Neural crest cell (in vitro differentiated cells): ENCODE results near the gene RAB34. TPM values are rescaled to one million over a fixed set of nuclear protein-coding genes. Genes with fewer than 3 reads are reported as not detected.
A peak's percentile ranks its signal among the peaks of the same experiment; 100 is the strongest.

ENCODE experiments used
- DNase-seq: peaks from one replicate; pipeline ENCODE4 v3.0.0; 2021; ENCODE audit warnings: low read depth, mixed read lengths, low spot score
- H3K27ac Mint-ChIP-seq: one replicate; pipeline ENCODE4 v1.8.0; 2021; ENCODE audit warnings: mild to moderate bottlenecking, mixed read lengths; ENCODE audit not compliant: unreplicated experiment
- H3K27me3 Mint-ChIP-seq: 2 replicates; pipeline ENCODE4 v1.8.0; 2021; ENCODE audit warnings: low read depth, mild to moderate bottlenecking, mixed read lengths
- H3K36me3 Mint-ChIP-seq: 2 replicates; pipeline ENCODE4 v1.8.0; 2021; ENCODE audit warnings: low read depth, mild to moderate bottlenecking, mixed read lengths
- H3K4me1 Mint-ChIP-seq: 2 replicates; pipeline ENCODE4 v1.8.0; 2021; ENCODE audit warnings: mixed read lengths
- H3K4me3 Mint-ChIP-seq: one replicate; pipeline ENCODE4 v1.8.0; 2021; ENCODE audit warnings: mild to moderate bottlenecking, mixed read lengths
- H3K9me3 Mint-ChIP-seq: 2 replicates; pipeline ENCODE4 v1.8.0; 2021; ENCODE audit warnings: mixed read lengths
- total RNA-seq: library from RNA; stranded (reverse); gene quantifications from 2 replicates; pipeline ENCODE4 v1.2.1, GENCODE V29; 2021
- TF ChIP-seq, protein P1 (sequence below): fragments of 200-600 bp; sonication (generic); conservative IDR thresholded peaks from 2 replicates; pipeline ENCODE4 v1.5.0; 2021; ENCODE audit warnings: antibody characterized with exemption, mild to moderate bottlenecking

Gene RAB34
- total RNA-seq, 1 donor from 2014 or later = 87.4 TPM

DNA sequence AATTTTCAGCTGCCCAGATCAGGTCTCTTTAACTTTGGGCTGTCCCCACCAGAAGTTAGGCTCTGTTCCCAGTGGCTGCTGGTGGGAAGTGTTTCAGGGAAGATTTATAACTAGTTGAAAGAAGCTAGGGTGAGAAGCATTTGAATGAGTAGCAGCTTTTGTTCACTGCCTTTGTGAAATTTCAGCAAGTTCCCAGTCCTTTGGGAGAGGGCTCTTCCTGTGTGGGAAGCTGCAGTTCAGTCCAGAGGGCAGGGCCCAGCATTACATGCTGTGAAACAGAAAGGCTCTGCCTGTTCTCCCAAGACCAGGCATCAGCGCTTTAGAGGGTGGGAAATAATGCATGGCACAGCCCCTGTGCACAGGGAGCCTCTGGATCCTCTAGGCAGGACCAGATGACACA is 23.8 kb downstream of the RAB34 start:
- Mint-ChIP-seq H3K27ac (peak overlapping the region; percentile 44), H3K36me3 (peaks cover 28% of the 10 kb centered on the region)

DNA sequence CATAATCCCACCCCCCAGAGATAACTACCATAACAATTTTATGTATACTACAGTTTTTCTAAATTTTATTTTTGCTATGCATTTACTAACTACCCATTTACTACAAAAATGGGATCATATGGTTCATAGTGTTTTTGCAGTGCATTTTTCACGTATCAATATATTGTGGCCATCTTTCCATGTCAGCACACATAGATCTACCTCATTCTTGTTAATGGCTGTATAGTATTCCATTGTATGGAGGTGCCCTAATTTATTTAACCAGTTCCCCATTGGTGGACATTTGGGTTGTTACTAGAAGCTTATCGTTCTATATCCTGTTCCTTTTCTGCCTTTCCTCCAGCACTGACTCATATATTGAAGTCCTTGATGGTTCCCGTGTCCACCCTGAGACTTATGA is 28.7 kb downstream of the RAB34 start:
- DNase-seq = no peak
- TF ChIP-seq, protein P1, sequence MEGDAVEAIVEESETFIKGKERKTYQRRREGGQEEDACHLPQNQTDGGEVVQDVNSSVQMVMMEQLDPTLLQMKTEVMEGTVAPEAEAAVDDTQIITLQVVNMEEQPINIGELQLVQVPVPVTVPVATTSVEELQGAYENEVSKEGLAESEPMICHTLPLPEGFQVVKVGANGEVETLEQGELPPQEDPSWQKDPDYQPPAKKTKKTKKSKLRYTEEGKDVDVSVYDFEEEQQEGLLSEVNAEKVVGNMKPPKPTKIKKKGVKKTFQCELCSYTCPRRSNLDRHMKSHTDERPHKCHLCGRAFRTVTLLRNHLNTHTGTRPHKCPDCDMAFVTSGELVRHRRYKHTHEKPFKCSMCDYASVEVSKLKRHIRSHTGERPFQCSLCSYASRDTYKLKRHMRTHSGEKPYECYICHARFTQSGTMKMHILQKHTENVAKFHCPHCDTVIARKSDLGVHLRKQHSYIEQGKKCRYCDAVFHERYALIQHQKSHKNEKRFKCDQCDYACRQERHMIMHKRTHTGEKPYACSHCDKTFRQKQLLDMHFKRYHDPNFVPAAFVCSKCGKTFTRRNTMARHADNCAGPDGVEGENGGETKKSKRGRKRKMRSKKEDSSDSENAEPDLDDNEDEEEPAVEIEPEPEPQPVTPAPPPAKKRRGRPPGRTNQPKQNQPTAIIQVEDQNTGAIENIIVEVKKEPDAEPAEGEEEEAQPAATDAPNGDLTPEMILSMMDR = no peak
- peaks cover 40% of the 10 kb centered on the region for H3K36me3 Mint-ChIP-seq
- peaks cover 6% of the 10 kb centered on the region for H3K4me1 Mint-ChIP-seq
- H3K27ac Mint-ChIP-seq = no peak overlapping the region
- no peaks in the 10 kb centered on the region for H3K27me3 Mint-ChIP-seq
- H3K4me3 Mint-ChIP-seq = no peak overlapping the region
- H3K9me3 Mint-ChIP-seq = no peaks in the 10 kb centered on the region

More for the DNA sequence above, 23.8 kb downstream of the RAB34 start:
- H3K4me3 Mint-ChIP-seq = no peak overlapping the region
- H3K4me1 Mint-ChIP-seq = peaks cover 10% of the 10 kb centered on the region
- H3K27me3 Mint-ChIP-seq = no peaks in the 10 kb centered on the region
- DNase-seq = no peak
- no peaks in the 10 kb centered on the region for H3K9me3 Mint-ChIP-seq
- TF ChIP-seq, protein P1 = no peak

DNA sequence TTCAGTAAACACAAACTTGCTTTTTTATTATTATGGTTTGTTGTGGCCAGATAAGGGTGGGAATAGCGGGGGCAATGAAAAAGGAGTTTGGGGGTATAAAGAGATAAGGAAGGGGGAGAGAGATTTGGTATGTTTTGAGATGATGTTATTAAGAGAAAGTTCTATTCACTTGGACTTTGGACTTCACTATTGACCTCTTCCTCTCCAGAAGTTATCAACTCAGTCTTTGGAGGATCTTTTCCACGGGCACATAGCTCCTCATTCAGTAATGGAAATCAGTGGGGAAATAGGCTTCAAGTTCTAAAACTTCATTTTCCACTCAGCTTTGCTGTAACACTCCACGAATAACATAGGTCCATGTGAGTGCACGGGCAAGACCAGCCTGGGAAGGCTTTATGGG is 29.2 kb downstream of the RAB34 start:
- H3K27me3 Mint-ChIP-seq = no peaks in the 10 kb centered on the region
- H3K4me3 Mint-ChIP-seq = no peak overlapping the region
- TF ChIP-seq, protein P1 = no peak
- peaks cover 37% of the 10 kb centered on the region for H3K36me3 Mint-ChIP-seq
- peaks cover under 1% of the 10 kb centered on the region for H3K4me1 Mint-ChIP-seq
- no peak for DNase-seq
- H3K27ac Mint-ChIP-seq = no peak overlapping the region
- H3K9me3 Mint-ChIP-seq = no peaks in the 10 kb centered on the region

DNA sequence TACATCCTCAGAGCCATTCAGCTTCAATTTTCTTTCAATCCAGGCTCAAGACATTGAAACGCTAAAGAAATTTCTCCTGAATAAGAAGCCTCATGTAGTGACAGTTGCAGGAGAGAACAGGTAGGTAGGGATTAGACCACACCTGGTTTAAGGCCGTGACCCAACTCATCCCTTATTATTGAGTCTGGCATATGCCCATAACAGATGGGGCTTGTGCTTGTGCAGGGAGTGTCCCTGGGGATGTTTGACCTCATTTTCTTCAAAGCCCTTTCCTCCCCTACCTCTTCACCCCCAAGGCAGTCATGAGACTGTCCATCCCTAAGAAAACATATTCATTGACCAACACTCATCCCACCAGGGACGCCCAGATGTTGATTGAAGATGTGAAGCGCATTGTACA is 31.4 kb downstream of the RAB34 start:
- Mint-ChIP-seq H3K4me3 (no peak overlapping the region), H3K9me3 (no peaks in the 10 kb centered on the region), H3K4me1 (no peaks in the 10 kb centered on the region), H3K27ac (no peak overlapping the region), H3K27me3 (no peaks in the 10 kb centered on the region), H3K36me3 (peaks cover 43% of the 10 kb centered on the region)
- TF ChIP-seq, protein P1 = no peak
- no peak for DNase-seq

DNA sequence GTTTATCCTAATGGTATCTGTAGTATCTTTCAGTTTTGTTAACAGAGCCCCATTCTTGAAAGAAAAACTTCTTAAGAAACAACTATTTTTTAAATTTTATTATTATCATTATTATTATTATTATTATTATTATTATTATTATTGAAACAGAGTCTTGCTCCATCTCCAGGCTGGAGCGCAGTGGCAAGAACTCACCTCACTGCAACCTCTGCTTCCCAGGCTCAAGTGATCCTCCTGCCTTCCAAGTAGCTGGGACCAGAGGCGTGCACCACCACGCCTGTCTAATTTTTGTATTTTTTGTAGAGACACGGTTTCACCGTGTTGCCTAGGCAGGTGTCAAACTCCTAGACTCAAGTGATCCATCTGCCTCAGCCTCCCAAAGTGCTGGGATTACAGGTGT is 32.3 kb downstream of the RAB34 start:
- H3K4me1 Mint-ChIP-seq = no peaks in the 10 kb centered on the region
- H3K27ac Mint-ChIP-seq = no peak overlapping the region
- H3K36me3 Mint-ChIP-seq = peaks cover 38% of the 10 kb centered on the region
- H3K4me3 Mint-ChIP-seq = no peak overlapping the region
- no peaks in the 10 kb centered on the region for H3K9me3 Mint-ChIP-seq
- TF ChIP-seq, protein P1 = no peak
- no peaks in the 10 kb centered on the region for H3K27me3 Mint-ChIP-seq
- DNase-seq = no peak

DNA sequence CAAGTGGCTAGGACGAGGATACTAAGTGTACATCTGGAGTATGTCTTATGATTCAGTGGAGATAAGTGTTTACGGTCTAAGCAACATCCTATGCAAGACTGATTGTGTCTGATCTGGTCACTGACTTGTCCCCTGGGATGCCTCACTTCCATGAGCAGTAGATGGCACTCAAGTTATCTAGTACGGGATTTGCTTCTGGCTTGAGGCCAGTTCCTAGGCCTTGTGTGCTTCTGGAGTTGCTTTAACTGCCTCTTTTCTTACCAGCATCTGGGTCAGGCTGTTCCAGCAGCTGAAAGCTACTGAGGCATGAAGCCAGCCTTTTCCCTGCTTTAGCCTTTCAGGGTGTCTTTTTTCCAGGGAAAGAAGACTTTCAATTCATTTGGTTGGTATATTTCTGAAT is 32.7 kb downstream of the RAB34 start:
- Mint-ChIP-seq H3K9me3 (no peaks in the 10 kb centered on the region), H3K27me3 (no peaks in the 10 kb centered on the region), H3K4me1 (no peaks in the 10 kb centered on the region), H3K27ac (no peak overlapping the region), H3K4me3 (no peak overlapping the region), H3K36me3 (peaks cover 34% of the 10 kb centered on the region)
- DNase-seq = no peak
- TF ChIP-seq, protein P1 = no peak
